Right lobe of liver (tissue), 6 donors: Measurements from ENCODE around the gene GPR17. TPM values are rescaled to one million over a fixed set of nuclear protein-coding genes. Genes with fewer than 3 reads are reported as not detected.

Experiments
- ATAC-seq, 4 donors: fragments of 200-7000 bp; cut with Tn5 transposase; one replicate each; pipeline ENCODE4 v1.9.1; 2020; ENCODE audit warnings: mild to moderate bottlenecking in 4 of 4, moderate library complexity in 4 of 4
- DNase-seq, 3 donors: peaks; one replicate each; pipeline ENCODE4 v3.0.0-alpha.2; 2020
- H3K27ac ChIP-seq, 3 donors: fragments of 200-600 bp; one replicate each; pipeline ENCODE4 v1.8.0; 2022
- H3K27me3 ChIP-seq, 2 donors: fragments of 200-600 bp; one replicate each; pipeline ENCODE4 v1.8.0; 2022
- H3K36me3 ChIP-seq, 4 donors: fragments of 200-600 bp; sonication (generic) in 1 of 4; one replicate each; pipeline versions ENCODE4 v1.5.1 to v1.8.0; 2017 to 2022; ENCODE audit warnings: control low read depth in 1 of 4
- H3K4me1 ChIP-seq, 4 donors: fragments of 200-600 bp; sonication (generic) in 1 of 4; one replicate each; pipeline versions ENCODE4 v1.5.1 to v1.8.0; 2017 to 2022; ENCODE audit warnings: control low read depth in 1 of 4
- H3K4me3 ChIP-seq, 3 donors: fragments of 200-600 bp; one replicate each; pipeline ENCODE4 v1.8.0; 2022
- H3K9me3 ChIP-seq, 4 donors: fragments of 200-600 bp; sonication (generic) in 1 of 4; one replicate each; pipeline versions ENCODE4 v1.5.1 to v1.8.0; 2017 to 2022; ENCODE audit warnings: control low read depth in 1 of 4
- POLR2A ChIP-seq: fragments of 450-650 bp; IDR thresholded peaks from one replicate; pipeline ENCODE4 v1.6.1; 2017; ENCODE audit warnings: antibody characterized with exemption, mild to moderate bottlenecking
- whole genome bisulfite sequencing: methylation state at CpG from one replicate; pipeline ENCODE4 v1.1.6; 2018; ENCODE audit warnings: low coverage, low lambda C conversion rate; ENCODE audit not compliant: insufficient coverage; ENCODE audit errors: missing lambda C conversion rate; 5-methylcytosine and 5-hydroxymethylcytosine counted together
- intact Hi-C, 2 donors: fragments of 100-400 bp; cut with DNase I; formaldehyde crosslinking; loops; one replicate each; pipeline versions ENCODE4 v1.11.2 to v1.14.1; 2022
- total RNA-seq, 6 experiments: library from RNA; depleted of rRNA in 2 of 6; stranded (reverse); fragments of >200 nt in 2 of 6; fragmentation: NEBNext Ultra II Directional in 3 of 6; extraction: Animal tissue kit (Norgen Biotek cat#: 25700) in 3 of 6; gene quantifications; one replicate each; pipeline versions ENCODE4 v1.1.0 to v1.2.4, GENCODE V29; 2016 to 2023
- TF ChIP-seq, protein P1 (sequence below), 4 donors: fragments of 200-600 bp in 3 of 4; fragments of 450-650 bp in 1 of 4; IDR thresholded peaks; one replicate each; pipeline versions ENCODE4 v1.5.1 to v1.8.0; 2016 to 2022; ENCODE audit warnings: antibody characterized with exemption in 4 of 4, mild to moderate bottlenecking in 2 of 4
- donor health status: DM: no; HTN: yes; CAD: no.
- donor health status: DM: no; HTN: no; CAD: no.
- donor health status: DM: no; HTN: no; CAD: no.
- donor health status: DM: no; HTN: yes; CAD: no.
- donor health status: DM: no; HTN: yes; CAD: no.

The GPR17 gene
- total RNA-seq, 6 experiments from 2014 or later: not detected

DNA sequence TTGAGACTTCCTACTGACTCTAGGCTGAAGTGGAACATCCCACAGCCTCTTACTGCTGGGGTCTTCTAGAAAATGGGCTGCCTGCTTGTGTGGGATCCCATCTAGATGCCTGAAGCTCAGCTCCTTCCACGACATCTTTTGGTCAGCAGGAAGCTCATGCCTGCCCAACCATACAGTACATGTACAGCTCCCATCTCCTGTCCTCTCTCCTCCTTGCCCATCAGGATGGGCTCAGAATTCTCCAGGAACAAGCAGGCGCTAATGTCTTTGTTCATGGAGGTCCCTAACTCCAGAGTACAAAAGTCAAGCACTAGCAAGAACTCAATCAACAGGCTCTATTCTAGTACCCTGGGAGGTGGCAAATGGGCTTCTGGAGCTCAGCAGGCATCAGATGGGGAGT is 31.7 kb upstream of the GPR17 start:
- H3K9me3 ChIP-seq: no peaks in the 10 kb centered on the region
- ATAC-seq: no peak
- TF ChIP-seq, protein P1, sequence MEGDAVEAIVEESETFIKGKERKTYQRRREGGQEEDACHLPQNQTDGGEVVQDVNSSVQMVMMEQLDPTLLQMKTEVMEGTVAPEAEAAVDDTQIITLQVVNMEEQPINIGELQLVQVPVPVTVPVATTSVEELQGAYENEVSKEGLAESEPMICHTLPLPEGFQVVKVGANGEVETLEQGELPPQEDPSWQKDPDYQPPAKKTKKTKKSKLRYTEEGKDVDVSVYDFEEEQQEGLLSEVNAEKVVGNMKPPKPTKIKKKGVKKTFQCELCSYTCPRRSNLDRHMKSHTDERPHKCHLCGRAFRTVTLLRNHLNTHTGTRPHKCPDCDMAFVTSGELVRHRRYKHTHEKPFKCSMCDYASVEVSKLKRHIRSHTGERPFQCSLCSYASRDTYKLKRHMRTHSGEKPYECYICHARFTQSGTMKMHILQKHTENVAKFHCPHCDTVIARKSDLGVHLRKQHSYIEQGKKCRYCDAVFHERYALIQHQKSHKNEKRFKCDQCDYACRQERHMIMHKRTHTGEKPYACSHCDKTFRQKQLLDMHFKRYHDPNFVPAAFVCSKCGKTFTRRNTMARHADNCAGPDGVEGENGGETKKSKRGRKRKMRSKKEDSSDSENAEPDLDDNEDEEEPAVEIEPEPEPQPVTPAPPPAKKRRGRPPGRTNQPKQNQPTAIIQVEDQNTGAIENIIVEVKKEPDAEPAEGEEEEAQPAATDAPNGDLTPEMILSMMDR (IDR thresholded peaks at IDR 0.05): no peak
- no peak for TF ChIP-seq POLR2A
- intact Hi-C loops: no loop called here
- H3K27me3 ChIP-seq: no peaks in the 10 kb centered on the region
- H3K27ac ChIP-seq: no peak overlapping the region
- H3K4me3 ChIP-seq: no peak overlapping the region
- no peak for DNase-seq
- 100% methylated on average over 1 of the region's 2 CpGs for WGBS
- H3K4me1 ChIP-seq: no peaks in the 10 kb centered on the region
- H3K36me3 ChIP-seq: no peaks in the 10 kb centered on the region

DNA sequence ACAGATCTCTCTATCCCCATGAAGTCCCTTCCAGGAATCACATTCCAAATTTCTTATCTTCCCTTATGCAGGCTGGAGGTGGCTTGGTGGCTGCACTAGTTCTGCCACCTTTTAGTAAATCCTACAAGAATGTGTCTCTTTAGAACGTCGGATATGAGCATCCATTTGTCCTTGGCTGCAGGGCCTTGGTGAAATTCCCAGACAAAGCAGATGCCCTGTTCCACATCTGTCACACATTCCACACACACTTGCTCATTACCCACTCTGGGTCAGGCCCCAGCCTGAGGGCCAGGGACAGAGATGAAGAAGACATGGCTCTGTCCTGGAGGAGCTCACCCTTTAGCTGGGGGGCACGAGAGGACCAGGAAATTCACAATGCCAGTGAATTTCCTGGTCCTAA is 31.2 kb upstream of the GPR17 start:
- H3K36me3 ChIP-seq: no peaks in the 10 kb centered on the region
- WGBS: 65% methylated on average over 3 of the region's 3 CpGs
- no peak for DNase-seq
- no peaks in the 10 kb centered on the region for H3K27me3 ChIP-seq
- H3K4me3 ChIP-seq: no peak overlapping the region
- no peak for TF ChIP-seq POLR2A
- TF ChIP-seq, protein P1 (IDR thresholded peaks at IDR 0.05): no peak
- intact Hi-C loops: no loop called here
- H3K27ac ChIP-seq: no peak overlapping the region
- ATAC-seq: no peak
- H3K4me1 ChIP-seq: no peaks in the 10 kb centered on the region
- no peaks in the 10 kb centered on the region for H3K9me3 ChIP-seq

DNA sequence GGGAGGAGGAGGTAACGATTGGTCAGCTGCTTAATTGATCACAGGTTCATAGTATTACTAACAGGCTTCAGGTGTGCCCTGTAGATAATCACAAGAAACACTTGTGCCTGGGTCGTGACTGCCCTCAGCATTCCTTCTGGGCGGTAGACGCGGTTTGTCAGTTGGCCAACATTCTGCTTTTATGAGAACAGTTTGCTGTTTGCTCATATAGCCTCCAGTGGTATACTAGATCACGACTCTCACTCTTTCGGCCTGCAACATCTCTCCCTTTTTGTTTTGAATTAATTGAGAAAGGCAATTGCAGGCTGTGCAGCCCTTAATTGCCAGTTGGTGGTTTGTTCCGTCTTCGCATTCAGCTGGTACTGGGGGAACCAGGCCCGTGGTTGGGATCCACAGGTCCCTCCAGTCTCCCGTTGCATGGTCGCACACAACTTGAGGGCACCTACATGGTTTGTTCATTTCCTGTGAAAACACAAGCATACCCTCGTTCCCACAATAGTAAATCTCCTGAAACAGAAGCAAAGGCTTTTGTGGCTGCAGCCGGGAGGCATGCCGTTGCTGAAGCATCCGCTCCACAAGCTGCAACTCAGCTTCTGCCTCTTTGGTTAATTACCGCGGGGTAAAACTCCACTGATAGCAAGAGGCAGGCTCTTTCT is 30.3 kb upstream of the GPR17 start:
- no peak overlapping the region for H3K27ac ChIP-seq
- intact Hi-C loops: no loop called here
- no peaks in the 10 kb centered on the region for H3K4me1 ChIP-seq
- no peak for ATAC-seq
- H3K9me3 ChIP-seq: no peaks in the 10 kb centered on the region
- no peak overlapping the region for H3K4me3 ChIP-seq
- DNase-seq: no peak
- no peaks in the 10 kb centered on the region for H3K36me3 ChIP-seq
- TF ChIP-seq POLR2A: no peak
- TF ChIP-seq, protein P1 (IDR thresholded peaks at IDR 0.05): no peak
- 53% methylated on average over 15 of the region's 18 CpGs for WGBS
- H3K27me3 ChIP-seq: no peaks in the 10 kb centered on the region

DNA sequence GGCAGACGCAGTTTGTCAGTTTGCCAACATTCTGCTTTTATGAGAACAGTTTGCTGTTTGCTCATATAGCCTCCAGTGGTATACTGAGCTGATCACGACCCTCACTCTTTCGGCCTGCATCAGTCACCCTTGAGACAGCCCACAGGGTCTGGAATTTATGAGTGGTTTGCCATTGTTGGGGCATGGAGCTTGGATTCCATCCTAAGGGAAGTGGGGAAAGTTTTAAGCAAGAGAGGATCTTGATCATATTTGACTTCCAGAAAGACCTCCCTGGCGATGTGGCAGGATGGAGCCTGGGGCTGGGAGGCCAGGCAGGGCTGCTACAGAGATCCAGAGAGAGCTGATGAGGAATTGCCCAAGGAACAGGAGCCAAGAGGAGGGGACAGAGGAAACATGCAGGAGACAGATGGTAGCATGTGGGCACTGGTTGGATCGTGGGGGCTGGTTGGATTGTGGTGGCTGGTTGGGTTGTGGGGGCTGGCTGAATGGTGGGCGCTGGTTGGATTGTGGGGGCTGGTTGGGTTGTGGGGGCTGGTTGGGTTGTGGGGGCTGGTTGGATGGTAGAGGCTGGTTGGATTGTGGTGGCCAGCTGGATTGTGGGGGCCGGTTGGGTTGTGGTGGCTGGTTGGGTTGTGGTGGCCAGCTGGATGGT is 27.3 kb upstream of the GPR17 start:
- H3K4me1 ChIP-seq: no peaks in the 10 kb centered on the region
- H3K4me3 ChIP-seq: no peak overlapping the region
- DNase-seq: peak in 1 of 3 donors; percentile 4
- no peak for TF ChIP-seq POLR2A
- TF ChIP-seq, protein P1 (IDR thresholded peaks at IDR 0.05): no peak
- 70% methylated on average over 5 of the region's 7 CpGs for WGBS
- intact Hi-C loops: no loop called here
- no peak for ATAC-seq
- H3K9me3 ChIP-seq: no peaks in the 10 kb centered on the region
- no peak overlapping the region for H3K27ac ChIP-seq
- H3K27me3 ChIP-seq: no peaks in the 10 kb centered on the region
- no peaks in the 10 kb centered on the region for H3K36me3 ChIP-seq
